CD4-positive, alpha-beta T cell treated with Interleukin-2 at 100 ng/mL for 4 hours (primary cell): ENCODE measurements around the gene ARHGEF11.

ENCODE experiments used
- DNase-seq: peaks from one replicate; pipeline ENCODE4 v3.0.0-alpha.2; 2020; ENCODE audit warnings: low spot score

Gene ARHGEF11

GRCh38 chr1:156999596-157000320 is 45.8 kb downstream of the ARHGEF11 start:
- no peak for DNase-seq

GRCh38 chr1:156998840-156999500 is 46.6 kb downstream of the ARHGEF11 start:
- no peak for DNase-seq

- DNase-seq, result no peak
Measured at GRCh38 chr1:156998301-156998700, 47.2 kb downstream of the ARHGEF11 start.

DNA sequence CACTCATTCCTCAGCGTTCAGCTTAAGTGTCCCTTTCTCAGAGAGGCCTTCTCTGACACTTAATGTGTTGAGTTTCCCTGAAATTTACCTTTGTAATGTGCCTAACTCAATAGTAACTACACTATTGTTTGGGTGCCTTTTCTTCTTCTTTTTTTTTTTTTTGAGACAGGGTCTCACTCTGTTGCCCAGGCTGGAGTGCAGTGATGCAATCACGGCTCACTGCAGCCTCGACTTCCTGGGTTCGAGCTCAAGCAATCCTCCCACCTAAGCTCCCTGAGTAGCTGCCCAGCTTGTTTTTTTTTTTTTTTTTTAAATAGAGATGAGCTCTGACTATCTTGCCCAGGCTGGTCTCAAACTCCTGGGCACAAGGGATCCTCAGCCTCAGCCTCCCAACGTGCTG is 50.1 kb downstream of the ARHGEF11 start:
- DNase-seq, result no peak

DNA sequence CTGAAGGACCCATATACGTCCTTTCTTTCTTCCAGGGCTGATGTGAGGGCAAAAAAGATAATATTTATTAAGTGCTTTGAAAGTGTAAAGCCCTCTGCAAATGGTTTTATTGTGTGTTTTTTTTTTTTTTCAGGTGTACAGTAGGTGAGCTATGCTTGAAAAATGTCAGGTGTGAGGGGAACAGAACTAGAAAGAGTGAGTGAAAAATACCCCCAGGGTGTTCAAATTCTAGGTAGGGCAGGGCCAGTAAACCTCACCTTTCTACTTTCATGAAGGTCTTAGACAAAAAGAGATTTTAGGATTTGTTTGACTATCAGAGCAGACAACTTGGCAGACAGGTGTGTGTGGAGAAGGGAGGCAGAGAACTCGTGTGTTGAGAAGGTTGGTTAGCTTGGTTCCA is 51.3 kb downstream of the ARHGEF11 start:
- no peak for DNase-seq

- no peak for DNase-seq
Measured at GRCh38 chr1:156993426-156994147, 52.0 kb downstream of the ARHGEF11 start.

- DNase-seq, result no peak
Measured at GRCh38 chr1:156992215-156992614, 53.3 kb downstream of the ARHGEF11 start.

DNA sequence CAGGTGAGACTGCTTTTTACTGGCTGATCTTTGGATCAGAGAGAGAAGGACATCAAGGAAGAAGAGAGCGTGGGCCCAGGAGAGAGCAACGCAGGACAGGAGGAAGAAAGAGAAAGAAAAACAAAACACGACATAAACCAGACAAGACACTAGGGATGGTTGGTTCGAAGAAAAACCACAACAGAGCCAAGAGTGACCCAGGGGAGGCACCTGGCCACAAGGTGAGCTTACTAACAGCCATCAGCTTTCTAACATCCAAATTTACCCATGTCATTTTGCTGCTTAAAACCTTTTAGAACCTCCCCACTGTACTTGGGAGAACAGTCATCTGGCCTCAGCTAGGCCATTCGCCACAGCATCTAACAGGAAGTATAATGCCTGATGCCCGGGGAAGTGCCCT is 57.8 kb downstream of the ARHGEF11 start:
- DNase-seq, result no peak

GRCh38 chr1:156980551-156980950 is 65.0 kb downstream of the ARHGEF11 start:
- no peak for DNase-seq

DNA sequence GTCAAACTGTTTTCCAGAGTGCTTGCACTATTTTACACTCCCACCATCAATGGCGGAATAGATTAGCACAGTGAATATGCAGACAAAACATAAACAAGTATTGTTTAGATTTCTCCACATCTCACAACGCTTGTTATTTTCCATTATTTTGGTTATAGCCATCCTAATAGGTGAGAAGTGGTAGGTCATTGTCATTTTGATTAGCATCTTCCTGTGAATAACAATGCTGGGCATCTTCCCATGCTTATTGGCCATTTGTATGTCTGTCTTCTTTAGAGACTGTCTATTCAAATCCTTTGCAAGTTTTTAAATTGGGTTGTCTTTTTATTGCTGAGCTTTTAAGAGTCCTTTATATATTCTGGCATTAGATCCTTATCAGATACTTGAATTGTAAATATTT is 70.5 kb downstream of the ARHGEF11 start:
- no peak for DNase-seq

- DNase-seq, result no peak
Measured at GRCh38 chr1:156973417-156973816, 72.1 kb downstream of the ARHGEF11 start.

DNA sequence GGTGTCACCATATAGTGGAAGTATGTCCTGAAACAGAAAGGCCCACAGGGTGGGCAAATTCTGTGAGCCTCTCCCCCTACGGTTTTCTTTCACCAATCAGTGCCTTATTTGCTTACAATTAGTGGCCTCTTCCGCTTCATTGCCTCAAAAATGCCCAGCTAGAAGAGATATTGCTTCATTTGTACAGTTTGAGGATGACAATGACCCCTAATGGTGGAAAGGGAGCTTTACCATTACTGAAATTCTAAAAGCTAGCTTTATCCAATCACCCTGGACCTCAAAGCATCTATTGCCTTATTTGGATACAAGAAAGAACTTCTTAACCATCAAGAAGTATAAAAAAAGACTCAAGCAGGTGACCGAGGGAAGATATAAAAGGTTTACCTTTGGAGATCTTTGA is 75.5 kb downstream of the ARHGEF11 start:
- DNase-seq, result peak; percentile 14

GRCh38 chr1:156969496-156969895 is 76.0 kb downstream of the ARHGEF11 start:
- no peak for DNase-seq

GRCh38 chr1:156964441-156964840 is 81.1 kb downstream of the ARHGEF11 start:
- DNase-seq, result no peak

GRCh38 chr1:156963621-156964020 is 81.9 kb downstream of the ARHGEF11 start:
- peak; percentile 48 for DNase-seq

DNA sequence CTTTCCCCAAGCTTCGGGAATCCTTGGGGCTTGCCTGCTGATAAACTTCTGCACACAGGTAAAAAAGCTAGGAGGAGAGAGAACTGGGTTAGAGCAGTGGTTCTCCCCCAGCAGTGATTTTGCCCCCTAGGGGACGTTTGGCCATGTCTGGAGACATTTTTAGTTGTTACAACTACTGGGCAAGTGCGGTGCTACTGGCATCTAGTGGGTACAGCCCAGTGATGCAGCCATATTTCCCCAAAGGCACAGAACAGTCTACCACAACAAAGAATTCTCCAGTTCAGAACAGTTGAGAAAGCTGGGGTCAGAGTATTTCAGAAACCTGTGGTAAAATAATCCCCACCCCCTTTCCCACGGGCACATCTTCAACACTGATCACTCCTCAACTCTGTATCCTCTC is 83.8 kb downstream of the ARHGEF11 start:
- DNase-seq, result peak; percentile 22

DNA sequence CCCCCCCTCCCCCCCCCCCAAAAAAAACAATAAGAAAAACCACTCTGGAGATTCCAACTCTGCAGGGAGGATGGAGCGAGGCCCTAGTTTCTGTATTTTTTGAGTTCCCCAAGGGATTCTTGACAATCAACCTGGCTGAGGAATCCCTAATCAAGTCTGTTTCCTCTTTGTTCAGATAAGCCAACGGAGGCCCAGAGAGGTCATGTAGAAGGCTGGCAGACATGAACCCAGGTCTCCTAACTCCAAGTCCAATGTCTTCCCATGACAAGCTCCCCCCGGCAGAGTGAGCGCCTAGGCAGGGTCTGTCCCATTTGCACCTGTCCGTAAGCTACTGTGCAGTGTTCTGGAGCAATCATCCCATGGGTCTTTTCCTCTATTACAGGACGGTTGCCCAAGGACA is 85.6 kb downstream of the ARHGEF11 start:
- DNase-seq, result no peak

GRCh38 chr1:156959414-156959813 is 86.1 kb downstream of the ARHGEF11 start:
- no peak for DNase-seq

- DNase-seq, result no peak
Measured at GRCh38 chr1:156958247-156958714, 87.3 kb downstream of the ARHGEF11 start.

- no peak for DNase-seq
Measured at GRCh38 chr1:156957634-156958033, 87.9 kb downstream of the ARHGEF11 start.

GRCh38 chr1:156956333-156956732 is 89.2 kb downstream of the ARHGEF11 start:
- DNase-seq, result no peak

GRCh38 chr1:156953571-156953970 is 92.0 kb downstream of the ARHGEF11 start:
- no peak for DNase-seq

DNA sequence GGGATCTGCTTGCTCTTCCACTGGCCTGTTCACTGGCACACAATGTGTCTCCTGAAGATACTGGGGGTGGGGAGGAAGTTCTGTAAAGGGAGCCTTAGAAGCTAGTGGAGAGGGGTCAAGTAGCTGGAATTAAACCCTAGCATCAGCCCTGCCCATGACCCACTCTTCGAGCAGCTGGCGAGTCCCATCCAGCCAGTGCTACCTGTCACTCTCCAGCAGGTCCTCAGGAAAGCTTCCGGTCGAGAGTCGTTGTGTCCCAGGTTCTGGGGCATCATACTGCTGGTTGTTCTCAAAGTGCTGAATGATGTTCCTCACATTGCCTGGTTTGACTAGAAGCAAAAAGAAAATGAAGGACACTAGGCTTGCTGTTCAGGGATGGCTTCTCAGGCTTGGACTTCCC is 94.2 kb downstream of the ARHGEF11 start:
- DNase-seq, result no peak
